HFFc6 (cell line): Measurements from ENCODE around the gene SLC5A7. TPM values are rescaled to one million over a fixed set of nuclear protein-coding genes. Genes with fewer than 3 reads are reported as not detected.

ENCODE experiments used
- DNase-seq: peaks from one replicate; pipeline ENCODE4 v3.0.0-alpha.2; 2018
- H3K27ac Mint-ChIP-seq: 2 replicates; pipeline ENCODE4 v1.8.0; 2020; ENCODE audit warnings: mild to moderate bottlenecking, mixed read lengths
- H3K27me3 Mint-ChIP-seq: 2 replicates; pipeline ENCODE4 v1.8.0; 2021; ENCODE audit warnings: mild to moderate bottlenecking, moderate library complexity, mixed read lengths; ENCODE audit not compliant: insufficient read depth
- H3K36me3 Mint-ChIP-seq: 2 replicates; pipeline ENCODE4 v1.8.0; 2021; ENCODE audit warnings: low read depth, mixed read lengths
- H3K4me1 Mint-ChIP-seq: 2 replicates; pipeline ENCODE4 v1.8.0; 2020; ENCODE audit warnings: low read depth, mixed read lengths
- H3K4me3 Mint-ChIP-seq: 2 replicates; pipeline ENCODE4 v1.8.0; 2020; ENCODE audit warnings: mild to moderate bottlenecking, moderate library complexity, mixed read lengths
- H3K9me3 Mint-ChIP-seq: 2 replicates; pipeline ENCODE4 v1.8.0; 2020; ENCODE audit warnings: mild to moderate bottlenecking, mixed read lengths
- total RNA-seq, 6 experiments: library from RNA; stranded (reverse); fragmentation: NEBNext Ultra II Directional; extraction: Animal tissue kit (Norgen Biotek cat#: 25700); gene quantifications; 2 replicates in 1 of 6; 3 replicates in 5 of 6; pipeline ENCODE4 v1.2.3, GENCODE V29; 2021
- TF ChIP-seq, protein P1 (sequence below): fragments of 200-600 bp; sonication (generic); IDR thresholded peaks from 2 replicates; pipeline ENCODE4 v1.5.0; 2021; ENCODE audit warnings: antibody characterized with exemption, mild to moderate bottlenecking

The SLC5A7 gene
- total RNA-seq, 6 experiments from 2014 or later = not detected

DNA sequence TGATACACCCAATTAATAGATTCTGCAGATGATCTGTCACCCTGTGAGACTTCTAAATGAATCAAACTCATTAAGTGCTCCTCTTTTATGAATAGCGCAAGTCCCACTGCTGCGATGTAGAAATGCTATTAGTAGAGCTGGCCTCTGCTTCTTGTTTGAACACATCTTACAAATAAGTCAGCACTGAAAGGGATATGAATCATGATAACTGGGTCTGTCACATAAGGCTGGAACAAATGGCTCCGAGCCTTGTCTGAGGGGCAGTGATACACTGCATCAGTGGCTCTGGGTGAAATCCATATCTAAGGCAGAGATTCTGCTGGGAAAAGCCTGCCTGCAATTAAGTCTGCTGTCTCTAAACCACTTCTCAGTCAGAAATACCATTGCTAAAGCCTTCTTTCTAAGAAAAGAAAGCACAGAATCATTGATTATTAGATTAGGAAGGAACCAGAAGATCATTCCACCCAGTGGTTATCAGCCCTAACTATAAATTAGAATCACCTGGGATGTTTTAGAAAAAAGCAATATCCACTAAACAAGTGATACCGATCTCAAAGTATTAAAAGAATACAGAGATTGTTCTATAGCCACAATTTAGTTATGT lies 75.2 kb downstream of the SLC5A7 start:
- H3K9me3 Mint-ChIP-seq = no peaks in the 10 kb centered on the region
- no peak overlapping the region for H3K4me3 Mint-ChIP-seq
- no peak overlapping the region for H3K27ac Mint-ChIP-seq

More for the DNA sequence above, 75.2 kb downstream of the SLC5A7 start:
- H3K4me1 Mint-ChIP-seq = no peaks in the 10 kb centered on the region
- H3K27me3 Mint-ChIP-seq = no peaks in the 10 kb centered on the region
- TF ChIP-seq, protein P1, sequence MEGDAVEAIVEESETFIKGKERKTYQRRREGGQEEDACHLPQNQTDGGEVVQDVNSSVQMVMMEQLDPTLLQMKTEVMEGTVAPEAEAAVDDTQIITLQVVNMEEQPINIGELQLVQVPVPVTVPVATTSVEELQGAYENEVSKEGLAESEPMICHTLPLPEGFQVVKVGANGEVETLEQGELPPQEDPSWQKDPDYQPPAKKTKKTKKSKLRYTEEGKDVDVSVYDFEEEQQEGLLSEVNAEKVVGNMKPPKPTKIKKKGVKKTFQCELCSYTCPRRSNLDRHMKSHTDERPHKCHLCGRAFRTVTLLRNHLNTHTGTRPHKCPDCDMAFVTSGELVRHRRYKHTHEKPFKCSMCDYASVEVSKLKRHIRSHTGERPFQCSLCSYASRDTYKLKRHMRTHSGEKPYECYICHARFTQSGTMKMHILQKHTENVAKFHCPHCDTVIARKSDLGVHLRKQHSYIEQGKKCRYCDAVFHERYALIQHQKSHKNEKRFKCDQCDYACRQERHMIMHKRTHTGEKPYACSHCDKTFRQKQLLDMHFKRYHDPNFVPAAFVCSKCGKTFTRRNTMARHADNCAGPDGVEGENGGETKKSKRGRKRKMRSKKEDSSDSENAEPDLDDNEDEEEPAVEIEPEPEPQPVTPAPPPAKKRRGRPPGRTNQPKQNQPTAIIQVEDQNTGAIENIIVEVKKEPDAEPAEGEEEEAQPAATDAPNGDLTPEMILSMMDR = no peak
- no peak for DNase-seq
- no peaks in the 10 kb centered on the region for H3K36me3 Mint-ChIP-seq

Other genes starting within 250 kb of the SLC5A7 start
- under 1 TPM in 1 of 6 experiments, not detected in 5; 0.09 TPM for gene RGPD4, start 159.6 kb upstream of the SLC5A7 start, total RNA-seq